HT-29 (cell line): ENCODE measurements around the gene NPC1. TPM values are rescaled to one million over a fixed set of nuclear protein-coding genes. Genes with fewer than 3 reads are reported as not detected.
"Not testable (repeated sequence)": the region's sequence is repeated elsewhere in the genome, so short reads cannot be mapped to it uniquely, and the experiment has no call there.

Source experiments
- DNase-seq: peaks from one replicate; pipeline ENCODE4 v3.0.0-alpha.2; 2015; ENCODE audit warnings: low spot score
- total RNA-seq: library from RNA; depleted of rRNA; stranded (reverse); fragments of >200 nt; shearing (Covaris generic); gene quantifications from 2 replicates; pipeline ENCODE4 v1.2.3, GENCODE V29; 2014

NPC1 gene
- total RNA-seq, 1 experiment from 2014 or later: 48.5 TPM

GRCh38 chr18:23575309-23575651, 11.0 kb downstream of the NPC1 start:
- DNase-seq: no peak

- no peak for DNase-seq
Observed at GRCh38 chr18:23574611-23575308, 11.5 kb downstream of the NPC1 start.

GRCh38 chr18:23573626-23574431, 12.5 kb downstream of the NPC1 start:
- DNase-seq: no peak

- no peak for DNase-seq
Observed at GRCh38 chr18:23573020-23573419, 13.3 kb downstream of the NPC1 start.

- DNase-seq: no peak
Observed at GRCh38 chr18:23572570-23572969, 13.7 kb downstream of the NPC1 start.

GRCh38 chr18:23572012-23572411, 14.3 kb downstream of the NPC1 start:
- no peak for DNase-seq

- DNase-seq: no peak
Observed at GRCh38 chr18:23570912-23571504, 15.3 kb downstream of the NPC1 start.

GRCh38 chr18:23569299-23570063, 16.8 kb downstream of the NPC1 start:
- DNase-seq: no peak

- no peak for DNase-seq
Observed at GRCh38 chr18:23568281-23569138, 17.8 kb downstream of the NPC1 start.

- no peak for DNase-seq
Observed at GRCh38 chr18:23567671-23568070, 18.6 kb downstream of the NPC1 start.

GRCh38 chr18:23565916-23566547, 20.3 kb downstream of the NPC1 start:
- no peak for DNase-seq

- DNase-seq: no peak
Observed at GRCh38 chr18:23563377-23564043, 22.8 kb downstream of the NPC1 start.

GRCh38 chr18:23560186-23560585, 26.1 kb downstream of the NPC1 start:
- no peak for DNase-seq

GRCh38 chr18:23557511-23557910, 28.8 kb downstream of the NPC1 start:
- not testable (repeated sequence) for DNase-seq

GRCh38 chr18:23556145-23556780, 30.0 kb downstream of the NPC1 start:
- DNase-seq: no peak

- DNase-seq: no peak
Observed at GRCh38 chr18:23553887-23554286, 32.4 kb downstream of the NPC1 start.

GRCh38 chr18:23552505-23552904, 33.8 kb downstream of the NPC1 start:
- DNase-seq: no peak

- no peak for DNase-seq
Observed at GRCh38 chr18:23551978-23552377, 34.3 kb downstream of the NPC1 start.

GRCh38 chr18:23550898-23551297, 35.4 kb downstream of the NPC1 start:
- no peak for DNase-seq
